Esophagus squamous epithelium (tissue), 4 donors: ENCODE measurements around the gene ASB13.

ENCODE experiments used
- POLR2A ChIP-seq, 4 donors: fragments of 450-650 bp; IDR thresholded peaks; one replicate each; pipeline ENCODE4 v1.6.1; 2017; ENCODE audit warnings: antibody characterized with exemption in 4 of 4, mild to moderate bottlenecking in 4 of 4, moderate library complexity in 3 of 4
- TF ChIP-seq, protein P1 (sequence below), 6 experiments: fragments of 450-650 bp in 4 of 6; fragments of 200-600 bp in 2 of 6; sonication (generic) in 2 of 6; IDR thresholded peaks; one replicate each; pipeline ENCODE4 v1.5.1; 2016 to 2019; ENCODE audit warnings: antibody characterized with exemption in 6 of 6, mild to moderate bottlenecking in 4 of 6, moderate library complexity in 4 of 6

DNA sequence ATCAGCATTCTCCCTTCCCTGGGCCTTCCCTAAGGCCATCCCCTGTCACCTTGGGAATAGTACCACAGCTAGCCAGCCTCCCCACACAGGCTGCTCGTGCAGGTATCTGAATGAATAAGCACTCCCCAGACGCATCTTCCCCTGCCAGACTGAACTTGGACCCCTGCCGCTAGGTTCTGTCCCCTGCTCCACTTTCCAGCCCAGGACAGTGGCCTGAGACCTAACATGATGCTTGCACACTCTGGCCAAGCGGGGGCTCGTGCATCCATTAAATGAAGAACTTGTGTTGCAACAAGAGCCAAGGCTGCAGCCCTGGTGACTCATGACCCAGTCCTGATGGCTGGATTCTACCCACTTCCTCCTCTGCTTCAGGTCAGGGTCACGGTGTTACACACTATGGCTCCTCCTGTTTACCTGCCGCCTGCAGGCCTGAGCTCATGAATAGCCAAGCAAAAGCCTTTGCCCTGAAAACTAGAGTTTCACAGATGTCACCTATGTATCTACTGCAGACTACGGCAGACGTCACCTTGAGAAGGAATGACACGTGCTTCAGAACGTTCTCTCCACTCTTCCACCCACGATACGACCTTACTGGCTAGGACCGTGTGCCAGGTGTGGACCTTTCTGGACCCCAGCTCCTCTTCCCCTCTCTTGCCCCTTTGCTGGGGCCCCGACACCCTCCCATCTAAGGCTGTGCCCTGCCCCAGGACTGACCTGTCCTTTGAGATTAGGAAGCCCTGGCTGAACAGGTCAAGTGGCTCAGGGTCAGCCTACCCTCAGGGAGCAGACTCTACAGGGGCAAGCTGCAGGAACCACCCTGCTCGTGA is 6.5 kb downstream of the ASB13 start:
- TF ChIP-seq, protein P1, sequence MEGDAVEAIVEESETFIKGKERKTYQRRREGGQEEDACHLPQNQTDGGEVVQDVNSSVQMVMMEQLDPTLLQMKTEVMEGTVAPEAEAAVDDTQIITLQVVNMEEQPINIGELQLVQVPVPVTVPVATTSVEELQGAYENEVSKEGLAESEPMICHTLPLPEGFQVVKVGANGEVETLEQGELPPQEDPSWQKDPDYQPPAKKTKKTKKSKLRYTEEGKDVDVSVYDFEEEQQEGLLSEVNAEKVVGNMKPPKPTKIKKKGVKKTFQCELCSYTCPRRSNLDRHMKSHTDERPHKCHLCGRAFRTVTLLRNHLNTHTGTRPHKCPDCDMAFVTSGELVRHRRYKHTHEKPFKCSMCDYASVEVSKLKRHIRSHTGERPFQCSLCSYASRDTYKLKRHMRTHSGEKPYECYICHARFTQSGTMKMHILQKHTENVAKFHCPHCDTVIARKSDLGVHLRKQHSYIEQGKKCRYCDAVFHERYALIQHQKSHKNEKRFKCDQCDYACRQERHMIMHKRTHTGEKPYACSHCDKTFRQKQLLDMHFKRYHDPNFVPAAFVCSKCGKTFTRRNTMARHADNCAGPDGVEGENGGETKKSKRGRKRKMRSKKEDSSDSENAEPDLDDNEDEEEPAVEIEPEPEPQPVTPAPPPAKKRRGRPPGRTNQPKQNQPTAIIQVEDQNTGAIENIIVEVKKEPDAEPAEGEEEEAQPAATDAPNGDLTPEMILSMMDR (IDR thresholded peaks at IDR 0.05) = no peak
- TF ChIP-seq POLR2A (IDR thresholded peaks at IDR 0.05) = no peak
